Measurements from ENCODE around the gene HHATL. TPM values are rescaled to one million over a fixed set of nuclear protein-coding genes. Genes with fewer than 3 reads are reported as not detected.

HHATL gene
- total RNA-seq, 2 donors from 2014 or later: not detected

GRCh38 chr3:42694366-42694765, 8.2 kb downstream of the HHATL start:
- no peaks in the 10 kb centered on the region for H3K36me3 Mint-ChIP-seq (ENCODE audit: insufficient read depth in 2 of 2)
- DNase-seq (no peak), ATAC-seq (replicated peaks in 1 of 2) (no peak)
- H3K27me3 Mint-ChIP-seq (ENCODE audit: low read depth): peaks cover 7% of the 10 kb centered on the region
- peaks cover 4% of the 10 kb centered on the region for H3K4me1 Mint-ChIP-seq (ENCODE audit: low read depth)
- no peak overlapping the region for H3K4me3 Mint-ChIP-seq
- H3K9me3 Mint-ChIP-seq: no peaks in the 10 kb centered on the region
- H3K27ac Mint-ChIP-seq: no peak overlapping the region

GRCh38 chr3:42693530-42693930, 9.1 kb downstream of the HHATL start:
- H3K27ac Mint-ChIP-seq: no peak overlapping the region
- H3K27me3 Mint-ChIP-seq (ENCODE audit: low read depth): peaks cover 7% of the 10 kb centered on the region
- H3K36me3 Mint-ChIP-seq (ENCODE audit: insufficient read depth in 2 of 2): no peaks in the 10 kb centered on the region
- DNase-seq: no peak
- H3K4me1 Mint-ChIP-seq (ENCODE audit: low read depth): no peaks in the 10 kb centered on the region
- H3K4me3 Mint-ChIP-seq: no peak overlapping the region
- no peaks in the 10 kb centered on the region for H3K9me3 Mint-ChIP-seq
- ATAC-seq (replicated peaks in 1 of 2): no peak

GRCh38 chr3:42692667-42693529, 9.7 kb downstream of the HHATL start:
- Mint-ChIP-seq H3K9me3 (no peaks in the 10 kb centered on the region), H3K27me3 (ENCODE audit: low read depth) (peaks cover 7% of the 10 kb centered on the region), H3K4me3 (no peak overlapping the region), H3K36me3 (ENCODE audit: insufficient read depth in 2 of 2) (no peaks in the 10 kb centered on the region), H3K4me1 (ENCODE audit: low read depth) (no peaks in the 10 kb centered on the region), H3K27ac (no peak overlapping the region)
- no peak for ATAC-seq (replicated peaks in 1 of 2)
- no peak for DNase-seq

- ATAC-seq (replicated peaks in 1 of 2) (no peak), DNase-seq (no peak)
- H3K9me3 Mint-ChIP-seq: no peaks in the 10 kb centered on the region
- no peaks in the 10 kb centered on the region for H3K4me1 Mint-ChIP-seq (ENCODE audit: low read depth)
- peaks cover 10% of the 10 kb centered on the region for H3K27me3 Mint-ChIP-seq (ENCODE audit: low read depth)
- no peak overlapping the region for H3K4me3 Mint-ChIP-seq
- no peak overlapping the region for H3K27ac Mint-ChIP-seq
- no peaks in the 10 kb centered on the region for H3K36me3 Mint-ChIP-seq (ENCODE audit: insufficient read depth in 2 of 2)
Observed at GRCh38 chr3:42691816-42692666, 10.6 kb downstream of the HHATL start.

- Mint-ChIP-seq H3K27me3 (ENCODE audit: low read depth) (peaks cover 19% of the 10 kb centered on the region), H3K36me3 (ENCODE audit: insufficient read depth in 2 of 2) (no peaks in the 10 kb centered on the region), H3K27ac (no peak overlapping the region), H3K9me3 (no peaks in the 10 kb centered on the region), H3K4me3 (no peak overlapping the region), H3K4me1 (ENCODE audit: low read depth) (peaks cover 1% of the 10 kb centered on the region)
- ATAC-seq (replicated peaks in 1 of 2) (no peak), DNase-seq (no peak)
Observed at GRCh38 chr3:42690766-42691680, 11.6 kb downstream of the HHATL start.

- Mint-ChIP-seq H3K36me3 (ENCODE audit: insufficient read depth in 2 of 2) (no peaks in the 10 kb centered on the region), H3K27ac (no peak overlapping the region)
Observed at GRCh38 chr3:42690191-42690590, 12.4 kb downstream of the HHATL start.

GRCh38 chr3:42689421-42690014, 13.1 kb downstream of the HHATL start:
- Mint-ChIP-seq H3K4me3 (no peak overlapping the region), H3K4me1 (ENCODE audit: low read depth) (peaks cover 6% of the 10 kb centered on the region), H3K36me3 (ENCODE audit: insufficient read depth in 2 of 2) (no peaks in the 10 kb centered on the region), H3K27ac (no peak overlapping the region), H3K27me3 (ENCODE audit: low read depth) (peaks cover 30% of the 10 kb centered on the region), H3K9me3 (no peaks in the 10 kb centered on the region)
- DNase-seq (no peak), ATAC-seq (replicated peaks in 1 of 2) (no peak)

More at GRCh38 chr3:42690191-42690590, 12.4 kb downstream of the HHATL start:
- DNase-seq: no peak
- peaks cover 25% of the 10 kb centered on the region for H3K27me3 Mint-ChIP-seq (ENCODE audit: low read depth)
- H3K4me1 Mint-ChIP-seq (ENCODE audit: low read depth): peaks cover 6% of the 10 kb centered on the region
- no peaks in the 10 kb centered on the region for H3K9me3 Mint-ChIP-seq
- H3K4me3 Mint-ChIP-seq: no peak overlapping the region
- ATAC-seq (replicated peaks in 1 of 2): no peak

GRCh38 chr3:42688487-42689420, 13.8 kb downstream of the HHATL start:
- Mint-ChIP-seq H3K4me1 (ENCODE audit: low read depth) (peaks cover 8% of the 10 kb centered on the region), H3K27ac (no peak overlapping the region), H3K9me3 (no peaks in the 10 kb centered on the region), H3K36me3 (ENCODE audit: insufficient read depth in 2 of 2) (no peaks in the 10 kb centered on the region), H3K4me3 (no peak overlapping the region), H3K27me3 (ENCODE audit: low read depth) (peaks cover 30% of the 10 kb centered on the region)
- DNase-seq (no peak), ATAC-seq (replicated peaks in 1 of 2) (no peak)

- no peak for ATAC-seq (replicated peaks in 1 of 2)
- H3K4me3 Mint-ChIP-seq: no peak overlapping the region
- peaks cover 36% of the 10 kb centered on the region for H3K27me3 Mint-ChIP-seq (ENCODE audit: low read depth)
- no peaks in the 10 kb centered on the region for H3K36me3 Mint-ChIP-seq (ENCODE audit: insufficient read depth in 2 of 2)
- no peak for DNase-seq
- H3K4me1 Mint-ChIP-seq (ENCODE audit: low read depth): peaks cover 16% of the 10 kb centered on the region
- H3K27ac Mint-ChIP-seq: no peak overlapping the region
- no peaks in the 10 kb centered on the region for H3K9me3 Mint-ChIP-seq
Observed at GRCh38 chr3:42688016-42688415, 14.6 kb downstream of the HHATL start.

- Mint-ChIP-seq H3K27ac (no peak overlapping the region), H3K9me3 (no peaks in the 10 kb centered on the region), H3K4me1 (ENCODE audit: low read depth) (peaks cover 20% of the 10 kb centered on the region), H3K36me3 (ENCODE audit: insufficient read depth in 2 of 2) (no peaks in the 10 kb centered on the region), H3K4me3 (no peak overlapping the region), H3K27me3 (ENCODE audit: low read depth) (peaks cover 42% of the 10 kb centered on the region)
- DNase-seq (no peak), ATAC-seq (replicated peaks in 1 of 2) (no peak)
Observed at GRCh38 chr3:42686832-42687650, 15.6 kb downstream of the HHATL start.

Data from activated T-cell treated with anti-CD3 and anti-CD28 coated beads, Interleukin-2, amount 50 U/mL, for 72 hours (primary cell).